Suppressor macrophage (primary cell): ENCODE data around the gene RAPGEF5.

Experiments used
- DNase-seq, 4 experiments: peaks; one replicate each; pipeline ENCODE4 v3.0.0-alpha.2; 2020 to 2022
- total RNA-seq, 17 experiments: gene quantifications; one replicate each; lab custom pipeline; 2026; ENCODE audit warnings: mixed read lengths in 6 of 17, inconsistent platforms in 3 of 17; lab: John Stamatoyannopoulos, UW

RAPGEF5 gene
- total RNA-seq = 0 to 4.2 (median 0.11) reads per million in 17 experiments

GRCh38 chr7:22356701-22357310 is at the start of gene RAPGEF5:
RAPGEF5 (minus strand) TSS chr7:22357154; CDS start chr7:22357060, 94 bp downstream.
- DNase-seq = peak in 1 of 4 experiments; percentile 4

- DNase-seq = no peak
These were observed 49.8 kb upstream of the RAPGEF5 start for GRCh38 chr7:22406715-22407114.

- no peak for DNase-seq
These were observed 47.6 kb upstream of the RAPGEF5 start for GRCh38 chr7:22404421-22405023.

- DNase-seq = no peak
These were observed 46.4 kb upstream of the RAPGEF5 start for GRCh38 chr7:22403344-22403743.

GRCh38 chr7:22402250-22402649 is 45.3 kb upstream of the RAPGEF5 start:
- DNase-seq = no peak

- no peak for DNase-seq
These were observed 44.1 kb upstream of the RAPGEF5 start for GRCh38 chr7:22400936-22401553.

GRCh38 chr7:22400150-22400814 is 43.3 kb upstream of the RAPGEF5 start:
- DNase-seq = no peak

- no peak for DNase-seq
These were observed 42.6 kb upstream of the RAPGEF5 start for GRCh38 chr7:22399546-22399945.

- no peak for DNase-seq
These were observed 42.1 kb upstream of the RAPGEF5 start for GRCh38 chr7:22399091-22399490.

- DNase-seq = no peak
These were observed 41.0 kb upstream of the RAPGEF5 start for GRCh38 chr7:22397981-22398380.

GRCh38 chr7:22395222-22395621 is 38.3 kb upstream of the RAPGEF5 start:
- DNase-seq = no peak

- DNase-seq = no peak
These were observed 37.8 kb upstream of the RAPGEF5 start for GRCh38 chr7:22394739-22395138.

- DNase-seq = no peak
These were observed 37.2 kb upstream of the RAPGEF5 start for GRCh38 chr7:22393913-22394729.

- peak in 2 of 4 experiments; percentile 1 to 3 for DNase-seq
These were observed 33.6 kb upstream of the RAPGEF5 start for GRCh38 chr7:22390516-22390915.

- no peak for DNase-seq
These were observed 32.9 kb upstream of the RAPGEF5 start for GRCh38 chr7:22389892-22390291.

- DNase-seq = no peak
These were observed 30.6 kb upstream of the RAPGEF5 start for GRCh38 chr7:22387583-22387982.

GRCh38 chr7:22386865-22387264 is 29.9 kb upstream of the RAPGEF5 start:
- no peak for DNase-seq

GRCh38 chr7:22386206-22386858 is 29.4 kb upstream of the RAPGEF5 start:
- DNase-seq = no peak

GRCh38 chr7:22385326-22385725 is 28.4 kb upstream of the RAPGEF5 start:
- DNase-seq = no peak

- no peak for DNase-seq
These were observed 23.4 kb upstream of the RAPGEF5 start for GRCh38 chr7:22380333-22380732.

GRCh38 chr7:22378199-22378980 is 21.4 kb upstream of the RAPGEF5 start:
- DNase-seq = no peak
